Effector memory CD4-positive, alpha-beta T cell (primary cell): ENCODE results near the gene PRTN3.

Experiments
- DNase-seq, 3 donors: peaks; one replicate each; pipeline ENCODE4 v3.0.0-alpha.2; 2020
- H3K27ac ChIP-seq: 2 replicates; pipeline ENCODE4 v1.7.0; 2013; ENCODE audit warnings: mild to moderate bottlenecking, low read length, moderate library complexity; ENCODE audit not compliant: insufficient read depth, poor library complexity, severe bottlenecking
- H3K27me3 ChIP-seq: replicated peaks from 2 replicates; pipeline ENCODE4 v1.7.0; 2013; ENCODE audit warnings: mild to moderate bottlenecking, low read length; ENCODE audit not compliant: insufficient read depth, control insufficient read depth, poor library complexity, severe bottlenecking
- H3K36me3 ChIP-seq: 2 replicates; pipeline ENCODE4 v1.7.0; 2013; ENCODE audit warnings: mild to moderate bottlenecking, low read length, moderate library complexity; ENCODE audit not compliant: control insufficient read depth, insufficient read depth
- H3K4me1 ChIP-seq: 2 replicates; pipeline ENCODE4 v1.7.0; 2013; ENCODE audit warnings: low read length, mild to moderate bottlenecking; ENCODE audit not compliant: control insufficient read depth, insufficient read depth, poor library complexity, severe bottlenecking
- H3K4me3 ChIP-seq: 2 replicates; pipeline ENCODE4 v1.7.0; 2013; ENCODE audit warnings: low read length, low read depth, mild to moderate bottlenecking; ENCODE audit not compliant: insufficient read depth, poor library complexity, severe bottlenecking
- H3K9me3 ChIP-seq: 2 replicates; pipeline ENCODE4 v1.7.0; 2013; ENCODE audit warnings: mild to moderate bottlenecking, low read length, moderate library complexity; ENCODE audit not compliant: control insufficient read depth

PRTN3 gene

DNA sequence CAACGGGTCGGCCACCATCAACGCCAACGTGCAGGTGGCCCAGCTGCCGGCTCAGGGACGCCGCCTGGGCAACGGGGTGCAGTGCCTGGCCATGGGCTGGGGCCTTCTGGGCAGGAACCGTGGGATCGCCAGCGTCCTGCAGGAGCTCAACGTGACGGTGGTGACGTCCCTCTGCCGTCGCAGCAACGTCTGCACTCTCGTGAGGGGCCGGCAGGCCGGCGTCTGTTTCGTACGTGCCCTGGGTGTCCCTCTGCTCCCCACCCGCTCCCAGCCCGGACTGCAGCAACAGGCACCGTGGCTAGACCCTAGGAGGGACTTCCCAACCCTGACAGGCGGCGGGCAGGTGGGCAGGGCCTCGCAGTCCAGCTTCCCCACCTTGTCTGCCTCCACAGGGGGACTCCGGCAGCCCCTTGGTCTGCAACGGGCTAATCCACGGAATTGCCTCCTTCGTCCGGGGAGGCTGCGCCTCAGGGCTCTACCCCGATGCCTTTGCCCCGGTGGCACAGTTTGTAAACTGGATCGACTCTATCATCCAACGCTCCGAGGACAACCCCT is 14.8 kb downstream of the PRTN3 start:
- Histone ChIP-seq H3K27me3 (peaks cover 15% of the 10 kb centered on the region), H3K4me1 (peaks cover 3% of the 10 kb centered on the region), H3K27ac (no peak overlapping the region), H3K4me3 (no peak overlapping the region), H3K36me3 (no peaks in the 10 kb centered on the region), H3K9me3 (no peaks in the 10 kb centered on the region)
- no peak for DNase-seq

DNA sequence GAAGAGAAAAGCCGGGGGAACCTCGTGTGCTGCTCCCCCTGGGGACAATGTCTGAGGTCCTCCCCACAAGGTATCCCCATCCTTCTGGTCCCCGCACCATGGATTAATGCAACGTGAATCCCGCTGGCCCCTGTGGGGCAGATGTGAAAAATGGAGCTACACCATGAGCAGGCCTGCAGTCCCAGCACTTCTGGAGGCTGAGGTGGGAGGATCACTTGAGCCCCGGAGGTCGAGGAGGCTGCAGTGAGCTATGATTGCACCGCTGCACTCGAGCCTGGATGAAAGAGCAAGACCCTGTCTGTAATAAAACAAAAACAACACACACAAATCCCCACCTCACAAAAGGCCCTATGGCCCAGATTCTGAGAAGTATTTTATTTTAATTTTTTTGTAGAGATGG is 17.5 kb downstream of the PRTN3 start:
- H3K4me3 ChIP-seq, result no peak overlapping the region
- peaks cover 8% of the 10 kb centered on the region for H3K27me3 ChIP-seq
- DNase-seq, result no peak
- no peak overlapping the region for H3K27ac ChIP-seq
- H3K9me3 ChIP-seq, result no peaks in the 10 kb centered on the region
- H3K4me1 ChIP-seq, result peaks cover 18% of the 10 kb centered on the region
- no peaks in the 10 kb centered on the region for H3K36me3 ChIP-seq

DNA sequence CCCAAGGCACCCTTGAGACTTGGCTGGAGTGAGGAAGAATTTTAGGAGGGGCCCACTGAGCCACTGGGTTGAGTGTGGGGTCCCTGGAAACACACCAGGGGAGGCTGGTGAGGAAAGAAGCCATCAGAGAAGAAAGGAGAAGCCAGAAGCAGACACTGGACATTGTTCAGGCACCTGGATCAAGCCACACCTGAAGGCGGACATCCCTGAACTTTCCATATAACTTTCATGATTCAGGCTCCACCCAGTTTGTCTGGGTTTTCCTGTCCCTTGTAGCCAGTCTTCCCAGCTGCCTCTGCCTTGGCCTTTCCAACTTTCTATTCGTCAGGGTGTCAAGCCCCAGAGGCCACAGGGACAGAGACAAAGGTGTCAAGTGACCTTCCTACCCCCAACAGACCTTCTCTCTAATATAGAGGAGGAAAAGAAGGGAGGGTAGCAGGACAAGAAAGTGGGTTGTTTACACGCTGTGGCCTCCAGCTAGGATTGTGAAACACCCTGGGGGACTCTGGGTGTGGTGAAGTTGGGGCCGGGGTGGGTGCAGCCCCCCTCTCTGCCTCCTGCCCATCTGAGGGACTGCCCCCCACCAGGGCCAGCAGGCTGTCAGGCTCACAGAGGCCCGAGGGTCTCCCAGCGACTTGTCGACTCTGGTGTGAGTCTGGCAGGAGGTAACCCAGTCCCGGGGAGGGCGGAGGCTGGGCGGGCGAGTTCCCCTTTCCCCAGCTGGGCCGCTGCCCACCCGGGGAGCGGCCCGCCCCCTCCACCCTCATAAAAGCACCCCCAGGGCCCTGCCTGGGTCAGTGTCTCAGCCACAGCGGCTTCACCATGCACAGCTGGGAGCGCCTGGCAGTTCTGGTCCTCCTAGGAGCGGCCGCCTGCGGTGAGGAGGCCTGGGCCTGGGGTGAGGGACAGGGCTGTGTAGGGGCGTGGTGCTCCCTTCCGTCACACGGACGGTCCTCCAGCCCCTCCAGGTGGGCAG is 18.4 kb downstream of the PRTN3 start, which contains the start of gene CFD:
TSS of gene CFD (plus strand) at position 797 of the 976 bp plus-strand sequence. CDS start at position 823, 26 bp downstream.
- H3K4me1 ChIP-seq, result peaks cover 21% of the 10 kb centered on the region
- H3K9me3 ChIP-seq, result no peaks in the 10 kb centered on the region
- H3K27me3 ChIP-seq, result peaks cover 8% of the 10 kb centered on the region
- no peak within 1 kb of the TSS for H3K27ac ChIP-seq
- no peak for DNase-seq
- H3K36me3 ChIP-seq, result no peaks in the 10 kb centered on the region
- H3K4me3 ChIP-seq, result peak within 1 kb of the TSS; percentile 40

DNA sequence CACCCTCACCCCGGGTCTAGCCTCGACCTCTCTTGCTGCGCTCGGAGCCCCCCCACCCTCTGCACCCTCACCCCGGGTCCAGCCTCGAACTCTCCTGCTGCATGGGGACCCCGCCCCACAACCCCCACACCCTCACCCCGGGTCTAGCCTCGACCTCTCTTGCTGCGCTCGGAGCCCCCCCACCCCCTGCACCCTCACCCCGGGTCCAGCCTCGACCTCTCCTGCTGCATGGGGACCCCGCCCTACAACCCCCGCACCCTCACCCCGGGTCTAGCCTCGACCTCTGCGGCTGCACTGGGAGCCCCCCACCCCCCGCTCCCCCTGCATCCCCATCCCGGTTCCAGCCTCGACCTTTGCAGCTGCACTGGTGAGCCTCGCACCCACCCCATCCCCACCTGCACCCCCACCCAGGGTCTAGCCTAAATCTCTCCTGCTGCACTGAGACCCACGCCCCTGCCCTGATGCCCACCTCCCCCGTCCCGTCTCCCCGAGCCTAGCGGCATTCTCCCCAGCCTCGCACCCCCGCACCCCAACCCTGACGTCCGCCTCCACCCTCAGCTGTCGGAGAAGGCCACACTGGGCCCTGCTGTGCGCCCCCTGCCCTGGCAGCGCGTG is 20.4 kb downstream of the PRTN3 start:
- Histone ChIP-seq H3K27me3 (peaks cover 8% of the 10 kb centered on the region), H3K27ac (no peak overlapping the region), H3K4me3 (no peak overlapping the region), H3K4me1 (peaks cover 22% of the 10 kb centered on the region), H3K36me3 (no peaks in the 10 kb centered on the region), H3K9me3 (no peaks in the 10 kb centered on the region)
- DNase-seq, result no peak

DNA sequence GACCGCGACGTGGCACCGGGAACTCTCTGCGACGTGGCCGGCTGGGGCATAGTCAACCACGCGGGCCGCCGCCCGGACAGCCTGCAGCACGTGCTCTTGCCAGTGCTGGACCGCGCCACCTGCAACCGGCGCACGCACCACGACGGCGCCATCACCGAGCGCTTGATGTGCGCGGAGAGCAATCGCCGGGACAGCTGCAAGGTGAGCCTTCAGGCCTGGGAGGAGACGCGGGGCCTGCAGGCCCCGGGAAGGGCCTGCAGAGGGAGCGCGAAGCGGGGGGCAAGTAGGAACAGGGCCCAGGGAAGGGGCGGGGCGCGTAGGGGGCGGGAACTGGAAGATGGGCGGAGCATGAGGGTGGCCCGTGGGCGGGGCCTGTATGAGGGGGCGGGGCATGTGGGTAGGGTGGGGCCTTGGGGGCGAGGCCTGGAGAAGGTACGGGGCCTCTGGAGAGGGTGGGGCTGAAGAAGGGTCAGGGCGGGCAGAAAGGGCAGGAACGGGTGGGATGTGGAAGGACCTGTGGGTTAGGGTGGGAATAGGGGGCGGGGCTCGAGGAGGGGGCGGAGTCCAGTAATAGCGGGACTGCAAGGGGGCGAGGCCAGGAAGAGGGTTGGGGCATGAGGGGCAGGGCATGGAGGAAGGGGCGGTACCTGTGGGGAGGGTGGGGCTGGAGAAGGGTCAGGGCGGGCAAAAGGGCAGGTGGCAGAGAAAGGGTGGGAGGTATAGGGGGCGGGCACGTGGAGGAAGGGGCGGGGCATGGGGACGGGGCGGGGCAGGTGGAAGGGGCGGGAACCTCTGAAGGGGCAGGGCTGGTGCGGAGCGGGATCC is 21.2 kb downstream of the PRTN3 start:
- peak; percentile 52 to 64 (median 56) for DNase-seq

DNA sequence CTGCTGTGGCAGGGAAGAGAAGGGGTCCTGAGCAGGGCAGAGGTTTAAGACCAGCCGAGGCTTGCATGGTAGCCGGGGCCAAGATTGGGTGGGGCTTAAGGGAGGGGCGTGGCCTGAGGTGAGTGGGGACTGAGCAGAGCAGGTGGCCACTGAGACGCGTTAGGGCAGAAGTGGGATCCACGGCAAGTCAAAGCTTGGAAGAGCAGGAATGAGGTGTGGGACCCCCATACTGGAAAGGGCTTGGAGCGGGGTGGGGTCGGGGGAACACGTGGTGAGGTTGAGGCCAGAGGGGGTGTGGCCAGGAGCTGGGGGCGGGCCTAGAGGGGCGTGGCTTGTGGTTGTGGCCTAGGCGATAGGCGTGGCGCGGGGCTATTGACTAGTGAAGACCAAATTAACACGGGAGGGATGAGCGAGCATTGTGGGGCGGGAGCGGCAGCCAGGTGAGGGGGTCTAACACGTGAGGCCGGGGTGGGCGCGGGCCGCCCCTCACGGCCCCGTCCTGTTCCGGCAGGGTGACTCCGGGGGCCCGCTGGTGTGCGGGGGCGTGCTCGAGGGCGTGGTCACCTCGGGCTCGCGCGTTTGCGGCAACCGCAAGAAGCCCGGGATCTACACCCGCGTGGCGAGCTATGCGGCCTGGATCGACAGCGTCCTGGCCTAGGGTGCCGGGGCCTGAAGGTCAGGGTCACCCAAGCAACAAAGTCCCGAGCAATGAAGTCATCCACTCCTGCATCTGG is 21.9 kb downstream of the PRTN3 start:
- peak; percentile 69 to 73 (median 72) for DNase-seq
- peaks cover 8% of the 10 kb centered on the region for H3K27me3 ChIP-seq
- no peaks in the 10 kb centered on the region for H3K9me3 ChIP-seq
- peak overlapping the region; percentile 33 for H3K4me3 ChIP-seq
- no peak overlapping the region for H3K27ac ChIP-seq
- H3K36me3 ChIP-seq, result peaks cover 5% of the 10 kb centered on the region
- H3K4me1 ChIP-seq, result peaks cover 22% of the 10 kb centered on the region

More for the DNA sequence above, 21.2 kb downstream of the PRTN3 start:
- Histone ChIP-seq H3K36me3 (no peaks in the 10 kb centered on the region), H3K4me1 (peaks cover 22% of the 10 kb centered on the region), H3K27me3 (peaks cover 8% of the 10 kb centered on the region), H3K4me3 (no peak overlapping the region), H3K27ac (no peak overlapping the region), H3K9me3 (no peaks in the 10 kb centered on the region)

DNA sequence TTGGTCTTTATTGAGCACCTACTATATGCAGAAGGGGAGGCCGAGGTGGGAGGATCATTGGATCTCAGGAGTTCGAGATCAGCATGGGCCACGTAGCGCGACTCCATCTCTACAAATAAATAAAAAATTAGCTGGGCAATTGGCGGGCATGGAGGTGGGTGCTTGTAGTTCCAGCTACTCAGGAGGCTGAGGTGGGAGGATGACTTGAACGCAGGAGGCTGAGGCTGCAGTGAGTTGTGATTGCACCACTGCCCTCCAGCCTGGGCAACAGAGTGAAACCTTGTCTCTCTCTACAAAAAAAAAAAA is 22.5 kb downstream of the PRTN3 start:
- H3K36me3 ChIP-seq, result peaks cover 9% of the 10 kb centered on the region
- H3K9me3 ChIP-seq, result no peaks in the 10 kb centered on the region
- peaks cover 8% of the 10 kb centered on the region for H3K27me3 ChIP-seq
- DNase-seq, result no peak
- no peak overlapping the region for H3K27ac ChIP-seq
- H3K4me3 ChIP-seq, result peak overlapping the region; percentile 33
- peaks cover 22% of the 10 kb centered on the region for H3K4me1 ChIP-seq

DNA sequence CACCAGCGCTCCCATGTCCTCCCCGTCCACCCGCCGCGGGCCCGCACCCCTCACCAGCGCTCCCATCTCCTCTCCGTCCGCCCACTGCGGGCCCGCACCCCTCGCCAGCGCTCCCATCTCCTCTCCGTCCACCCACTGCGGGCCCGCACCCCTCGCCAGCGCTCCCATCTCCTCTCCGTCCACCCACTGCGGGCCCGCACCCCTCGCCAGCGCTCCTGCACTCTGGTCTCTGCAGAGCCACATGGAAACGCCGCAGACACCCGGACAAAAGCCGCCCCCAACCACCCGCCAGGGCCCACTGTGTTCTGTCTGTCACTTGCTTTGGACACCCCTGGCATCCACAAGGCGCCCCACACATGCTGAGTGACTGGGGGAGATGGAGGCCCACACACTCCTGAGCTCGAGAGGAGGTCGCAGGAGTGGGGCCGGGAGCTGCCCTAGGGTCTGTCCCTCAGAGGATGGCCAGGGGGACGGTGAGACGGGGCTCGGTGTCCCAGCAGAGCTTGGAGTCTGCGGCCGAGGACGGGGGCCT is 26.0 kb downstream of the PRTN3 start:
- peaks cover 37% of the 10 kb centered on the region for H3K36me3 ChIP-seq
- H3K4me3 ChIP-seq, result no peak overlapping the region

DNA sequence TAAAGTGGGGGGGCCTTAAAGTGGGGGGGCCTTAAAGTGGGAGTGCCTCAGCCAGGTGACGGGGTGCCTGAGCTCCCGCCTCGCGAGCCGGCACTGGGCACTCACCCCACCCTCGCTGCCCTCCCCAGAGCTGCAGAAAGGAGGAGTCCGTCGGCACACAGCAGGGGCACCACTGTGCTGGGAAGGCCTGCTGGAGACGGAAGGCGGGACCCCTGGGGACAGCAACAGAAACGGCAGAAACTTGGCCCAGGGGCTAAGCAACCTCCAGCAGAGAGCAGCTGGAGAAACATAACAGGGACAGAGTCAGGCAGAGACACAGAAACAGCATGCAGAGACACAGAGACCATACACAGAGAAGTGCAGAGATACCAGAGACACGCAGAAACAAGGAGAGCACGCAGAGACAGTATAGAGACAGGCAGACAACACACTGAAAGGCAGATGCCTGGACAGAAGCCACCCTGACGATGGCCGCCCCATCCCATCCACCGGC is 26.5 kb downstream of the PRTN3 start:
- H3K9me3 ChIP-seq, result no peaks in the 10 kb centered on the region
- H3K36me3 ChIP-seq, result peaks cover 37% of the 10 kb centered on the region
- H3K27me3 ChIP-seq, result no peaks in the 10 kb centered on the region
- no peak overlapping the region for H3K27ac ChIP-seq
- no peak overlapping the region for H3K4me3 ChIP-seq
- DNase-seq, result no peak
- H3K4me1 ChIP-seq, result peaks cover 19% of the 10 kb centered on the region

More for the DNA sequence above, 26.0 kb downstream of the PRTN3 start:
- peaks cover 14% of the 10 kb centered on the region for H3K4me1 ChIP-seq
- DNase-seq, result no peak
- H3K27me3 ChIP-seq, result no peaks in the 10 kb centered on the region
- H3K27ac ChIP-seq, result no peak overlapping the region
- H3K9me3 ChIP-seq, result no peaks in the 10 kb centered on the region
